ENCODE data around the gene MEF2D.

DNA sequence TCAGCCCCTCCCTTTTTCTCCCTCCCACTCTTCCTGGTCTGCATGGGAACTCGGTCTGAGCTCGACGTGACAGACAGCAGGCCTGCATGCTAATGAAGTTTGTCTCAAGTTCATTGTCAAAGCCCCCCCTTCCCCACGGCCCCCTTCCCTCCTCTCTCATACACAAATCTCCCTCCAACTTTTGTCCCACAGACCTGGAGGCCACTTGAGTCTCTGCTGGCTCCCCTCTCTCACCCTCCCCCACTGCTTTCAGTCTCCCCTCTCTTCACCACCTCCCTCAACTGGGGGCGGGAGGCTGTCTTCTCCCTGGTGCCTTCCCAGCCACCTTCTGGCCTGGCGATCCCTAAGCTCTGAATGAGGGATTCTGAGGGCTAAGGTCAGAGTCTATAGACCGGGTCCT is 70.3 kb downstream of the MEF2D start:
- no peak for TF ChIP-seq BACH2 (CRISPR knock-in tag; IDR thresholded peaks at IDR 0.05; ENCODE audit: borderline replicate concordance)
- TF ChIP-seq, protein P1, sequence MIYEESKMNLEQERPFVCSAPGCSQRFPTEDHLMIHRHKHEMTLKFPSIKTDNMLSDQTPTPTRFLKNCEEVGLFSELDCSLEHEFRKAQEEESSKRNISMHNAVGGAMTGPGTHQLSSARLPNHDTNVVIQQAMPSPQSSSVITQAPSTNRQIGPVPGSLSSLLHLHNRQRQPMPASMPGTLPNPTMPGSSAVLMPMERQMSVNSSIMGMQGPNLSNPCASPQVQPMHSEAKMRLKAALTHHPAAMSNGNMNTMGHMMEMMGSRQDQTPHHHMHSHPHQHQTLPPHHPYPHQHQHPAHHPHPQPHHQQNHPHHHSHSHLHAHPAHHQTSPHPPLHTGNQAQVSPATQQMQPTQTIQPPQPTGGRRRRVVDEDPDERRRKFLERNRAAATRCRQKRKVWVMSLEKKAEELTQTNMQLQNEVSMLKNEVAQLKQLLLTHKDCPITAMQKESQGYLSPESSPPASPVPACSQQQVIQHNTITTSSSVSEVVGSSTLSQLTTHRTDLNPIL (CRISPR knock-in tag; IDR thresholded peaks at IDR 0.05; ENCODE audit: low read depth) = no peak
- TF ChIP-seq ARNTL (CRISPR knock-in tag; IDR thresholded peaks at IDR 0.05; ENCODE audit: borderline replicate concordance, low read depth) = no peak
- no peak for TF ChIP-seq ZFP3 (CRISPR knock-in tag; IDR thresholded peaks at IDR 0.05)
- TF ChIP-seq RARB (CRISPR knock-in tag; IDR thresholded peaks at IDR 0.05) = no peak
- no peak for TF ChIP-seq ZNF70 (CRISPR knock-in tag; IDR thresholded peaks at IDR 0.05)
- TF ChIP-seq GLIS3 (CRISPR knock-in tag; IDR thresholded peaks at IDR 0.05) = no peak
- no peak for TF ChIP-seq ISL1 (CRISPR knock-in tag; IDR thresholded peaks at IDR 0.05)
